GM21360 (cell line): ENCODE measurements around the gene CNTNAP2.

ENCODE experiments used
- ATAC-seq: cut with Tn5 transposase; IDR thresholded peaks from one replicate; pipeline ENCODE4 v1.9.1; 2021; ENCODE audit warnings: mild to moderate bottlenecking, moderate library complexity; ENCODE audit not compliant: unreplicated experiment

The CNTNAP2 gene

DNA sequence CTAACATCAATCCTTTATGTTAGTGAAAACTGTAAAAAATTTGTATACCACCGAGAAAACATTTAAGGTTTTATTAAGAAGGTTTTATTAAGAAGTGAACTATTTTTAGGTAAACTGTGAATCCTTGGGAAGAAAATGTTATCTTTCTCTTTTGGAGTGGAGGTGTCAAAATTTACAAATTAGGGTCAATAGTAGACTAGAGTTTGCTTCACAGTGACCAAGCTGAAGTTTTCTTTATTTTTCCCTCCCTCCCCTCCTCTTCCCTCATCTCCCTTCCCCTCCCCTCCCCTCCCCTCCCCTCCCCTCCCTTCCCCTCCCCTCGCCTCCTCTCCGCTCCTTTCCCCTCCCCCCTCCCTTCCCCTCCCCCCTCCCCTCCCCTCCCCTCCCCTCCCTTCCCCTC is 168.8 kb downstream of the CNTNAP2 start:
- ATAC-seq, result no peak

DNA sequence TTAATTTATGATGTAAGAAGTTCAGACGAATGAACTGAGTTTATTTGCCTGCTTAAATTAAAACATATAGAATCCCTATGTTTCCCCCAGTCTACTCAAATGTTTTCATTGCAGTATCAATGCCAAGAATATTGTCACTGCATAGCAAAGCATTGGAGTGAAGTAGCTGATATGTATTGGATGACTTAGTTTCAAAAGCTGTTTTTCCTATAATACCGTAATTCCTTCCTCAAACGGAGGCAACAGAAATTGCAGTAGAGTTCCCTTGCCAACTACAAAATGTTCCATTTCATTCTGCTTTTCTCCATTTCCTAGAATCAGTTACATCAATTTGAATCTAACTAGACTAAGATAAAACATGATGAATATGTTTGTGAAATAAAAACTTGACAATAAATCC is 174.1 kb downstream of the CNTNAP2 start:
- no peak for ATAC-seq

DNA sequence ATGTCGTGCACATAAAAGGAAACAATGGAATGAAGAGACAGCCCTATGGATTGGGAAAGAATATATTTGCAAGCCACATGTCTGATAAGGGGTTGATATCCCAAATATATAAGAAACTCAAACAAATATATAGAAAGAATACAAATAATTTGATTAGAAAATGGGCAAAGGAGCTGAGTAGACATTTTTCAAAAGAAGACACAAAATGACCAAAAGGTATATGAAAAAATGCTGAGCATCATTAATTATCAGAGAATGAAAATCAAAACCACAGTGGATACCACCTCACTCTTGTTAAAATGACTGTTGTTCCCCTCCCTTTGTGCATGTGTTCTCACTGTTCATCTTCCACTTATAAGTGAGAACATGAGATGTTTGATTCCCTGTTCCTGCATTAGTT is 175.3 kb downstream of the CNTNAP2 start:
- ATAC-seq, result no peak

DNA sequence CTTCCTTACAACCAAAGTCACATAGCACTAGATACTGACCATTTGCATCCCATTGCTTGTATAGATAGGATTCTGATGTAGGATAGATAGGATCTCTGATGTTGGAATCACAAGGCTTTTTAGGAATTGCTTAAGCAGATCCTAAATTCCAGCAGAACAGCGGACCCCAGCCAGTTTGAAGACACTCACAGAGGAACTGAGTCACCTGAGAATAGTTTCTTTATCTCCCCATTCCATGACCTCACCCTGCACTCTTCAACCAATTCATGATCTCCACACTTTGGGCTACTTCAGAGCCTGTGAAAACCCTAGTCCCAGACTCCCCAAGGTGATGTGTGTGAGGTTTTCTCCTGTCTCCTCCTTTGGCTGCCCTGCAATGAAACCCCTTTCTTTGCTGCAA is 179.4 kb downstream of the CNTNAP2 start:
- no peak for ATAC-seq

DNA sequence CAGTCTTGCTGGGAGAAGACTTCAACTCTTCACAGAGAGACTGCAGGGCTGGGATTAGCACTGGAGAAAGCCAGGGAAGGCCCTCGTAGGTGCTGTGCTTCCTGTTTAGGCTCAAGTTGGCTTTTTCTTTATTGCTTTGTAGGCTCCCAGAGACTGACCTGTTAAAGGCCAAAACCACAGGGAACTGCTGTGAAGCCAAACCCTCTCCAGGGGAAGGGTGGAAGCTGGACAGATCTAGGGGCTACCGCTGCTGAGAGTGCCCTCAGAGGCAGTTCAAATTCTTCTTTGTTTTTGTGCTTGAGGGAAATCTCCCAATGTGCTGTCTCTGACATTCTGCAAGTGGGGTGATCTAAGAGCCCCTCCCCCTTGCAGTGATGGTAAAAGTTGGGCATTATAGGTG is 198.4 kb downstream of the CNTNAP2 start:
- no peak for ATAC-seq

DNA sequence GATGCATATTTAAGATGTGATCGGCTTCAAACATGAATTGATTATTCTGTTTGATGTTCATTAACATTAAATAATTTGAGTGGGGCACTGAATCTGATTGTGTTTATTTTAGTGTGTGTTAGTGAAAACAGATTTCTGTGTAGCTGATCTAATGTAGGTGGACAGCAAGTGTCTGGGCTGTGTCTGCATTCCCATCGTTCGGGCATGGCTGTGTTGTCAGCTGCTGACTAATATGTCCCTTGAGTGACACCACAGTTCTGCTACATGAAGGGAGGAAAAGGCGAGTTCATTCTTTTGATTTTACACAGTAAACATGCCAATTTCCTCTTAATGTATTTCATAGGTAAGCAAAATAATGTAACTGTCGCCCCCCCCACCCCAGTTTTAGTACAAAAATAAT is 203.0 kb downstream of the CNTNAP2 start:
- ATAC-seq, result no peak

DNA sequence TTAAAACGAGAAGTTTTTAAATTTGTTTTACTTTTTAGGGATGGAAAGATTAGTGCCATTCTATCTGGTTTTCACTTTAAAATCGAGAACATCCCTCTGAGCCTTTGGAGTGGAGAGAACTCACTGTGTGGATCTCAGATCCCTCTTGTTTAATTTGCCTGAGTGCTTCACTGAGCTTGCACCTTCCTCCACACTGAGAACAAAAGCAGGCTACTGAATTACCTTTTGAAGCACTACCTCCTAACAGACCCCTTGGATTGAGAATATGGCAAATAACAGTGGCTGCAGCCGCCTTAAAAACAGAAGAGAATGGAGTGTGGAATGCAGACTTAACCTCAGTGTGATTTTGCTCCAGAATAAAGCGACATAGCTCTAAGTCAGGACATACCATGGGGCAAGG is 204.7 kb downstream of the CNTNAP2 start:
- ATAC-seq, result no peak

DNA sequence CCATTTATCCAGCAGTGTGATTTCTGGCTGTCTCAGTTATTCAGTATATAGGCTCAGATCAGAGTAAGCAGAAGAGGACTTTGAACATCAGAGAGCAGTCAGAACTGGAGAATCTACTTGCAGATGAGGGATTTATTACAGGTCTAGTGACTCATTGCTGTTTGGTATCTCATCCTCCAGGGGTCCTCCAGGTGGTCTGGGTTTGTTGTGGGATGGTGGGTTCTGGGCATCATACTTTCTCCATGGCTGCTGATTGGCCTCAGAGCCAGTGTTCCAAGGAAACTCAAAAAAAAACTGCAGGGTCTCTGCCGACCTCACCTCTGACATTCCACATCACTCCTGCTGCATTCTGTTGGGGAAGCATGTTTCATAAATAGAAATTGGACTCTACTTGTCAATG is 214.8 kb downstream of the CNTNAP2 start:
- ATAC-seq, result no peak

DNA sequence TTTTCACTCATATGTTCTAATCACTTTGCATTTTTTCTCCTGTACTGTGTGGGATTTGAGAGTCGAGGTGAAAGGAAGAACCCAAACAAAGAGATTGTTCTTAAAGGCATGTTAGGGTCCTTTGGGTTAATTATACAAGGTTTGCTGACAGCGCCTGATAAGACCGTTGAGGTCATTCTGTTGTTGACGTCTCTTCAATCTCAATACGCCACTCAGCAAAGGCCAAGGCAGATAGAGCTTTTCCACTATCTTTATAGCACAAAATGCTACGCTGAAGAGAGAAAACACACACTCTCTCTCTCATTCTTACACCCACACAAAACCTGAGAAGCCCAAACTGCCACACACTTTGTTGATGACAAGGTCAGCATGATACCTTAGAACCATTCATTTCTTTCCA is 228.7 kb downstream of the CNTNAP2 start:
- ATAC-seq, result no peak

DNA sequence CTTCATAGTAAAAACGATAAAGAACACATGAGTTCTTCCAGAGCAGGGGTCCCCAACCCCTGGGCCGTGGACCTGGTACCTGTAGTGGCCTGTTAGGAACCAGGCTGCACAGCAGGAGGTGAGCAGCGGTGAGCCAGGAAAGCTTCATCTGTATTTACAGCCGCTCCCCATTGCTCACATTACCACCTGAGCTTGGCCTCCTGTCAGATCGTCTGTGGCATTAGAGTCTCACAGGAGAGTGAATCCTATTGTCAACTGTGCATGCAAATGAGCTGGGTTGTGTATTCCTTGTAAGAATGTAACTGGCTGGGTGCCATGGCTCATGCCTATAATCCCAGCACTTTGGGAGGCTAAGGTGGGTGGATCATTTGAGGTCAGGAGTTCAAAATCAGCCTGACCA is 229.5 kb downstream of the CNTNAP2 start:
- no peak for ATAC-seq

DNA sequence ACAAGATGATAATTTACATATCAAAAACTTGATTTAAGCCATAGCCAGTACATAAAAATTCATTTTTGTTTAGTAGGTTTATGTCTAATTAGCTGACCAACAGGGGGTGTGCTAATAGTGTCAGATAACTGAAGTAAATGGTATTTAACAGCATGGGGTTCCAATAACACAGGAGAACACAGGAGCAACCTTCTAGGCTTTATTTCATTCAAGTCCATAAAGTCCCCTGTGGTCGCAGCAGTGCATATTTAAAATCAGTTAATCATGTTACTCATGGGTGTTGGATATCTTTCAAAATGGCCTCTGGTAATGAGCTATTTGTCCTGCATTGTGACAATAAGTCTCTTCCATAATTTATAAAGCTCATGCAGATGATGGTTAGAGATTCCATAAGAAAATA is 238.6 kb downstream of the CNTNAP2 start:
- ATAC-seq, result no peak

DNA sequence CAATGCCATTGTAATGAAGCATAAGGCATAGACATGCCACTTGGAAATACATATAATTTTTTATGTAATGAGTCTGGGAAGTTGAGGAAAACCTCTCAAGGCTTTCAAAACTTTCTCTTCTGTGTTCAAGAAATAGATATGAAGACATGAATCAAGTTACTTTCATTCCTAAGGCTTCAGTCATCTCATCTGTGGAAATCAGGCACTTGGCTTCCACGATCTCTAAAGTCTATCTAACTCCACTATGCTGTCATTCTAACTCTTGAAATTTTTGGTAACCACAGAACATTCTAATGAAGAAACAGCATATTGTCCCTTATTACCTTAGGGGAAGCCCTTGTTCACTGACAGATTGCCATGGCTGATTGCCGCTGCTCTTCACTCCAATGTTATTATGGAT is 242.6 kb downstream of the CNTNAP2 start:
- ATAC-seq, result no peak

DNA sequence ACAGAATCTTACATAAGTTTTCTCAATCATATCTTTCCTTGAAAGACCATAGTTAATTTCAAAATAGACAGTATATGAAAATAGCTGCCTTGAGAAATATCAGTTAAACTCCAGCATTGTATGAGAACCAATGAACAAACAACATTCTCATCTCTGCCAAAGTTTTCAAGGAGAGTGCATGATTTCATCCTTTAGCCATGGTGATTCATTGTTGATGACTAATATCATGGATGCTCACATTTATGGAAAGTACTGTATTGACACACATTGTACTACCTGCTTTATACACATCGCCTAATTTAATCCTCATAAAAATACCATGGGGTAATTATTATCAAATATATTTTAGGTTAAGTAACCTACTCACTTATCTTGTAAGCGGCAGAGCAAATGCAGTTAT is 250.3 kb downstream of the CNTNAP2 start:
- no peak for ATAC-seq

DNA sequence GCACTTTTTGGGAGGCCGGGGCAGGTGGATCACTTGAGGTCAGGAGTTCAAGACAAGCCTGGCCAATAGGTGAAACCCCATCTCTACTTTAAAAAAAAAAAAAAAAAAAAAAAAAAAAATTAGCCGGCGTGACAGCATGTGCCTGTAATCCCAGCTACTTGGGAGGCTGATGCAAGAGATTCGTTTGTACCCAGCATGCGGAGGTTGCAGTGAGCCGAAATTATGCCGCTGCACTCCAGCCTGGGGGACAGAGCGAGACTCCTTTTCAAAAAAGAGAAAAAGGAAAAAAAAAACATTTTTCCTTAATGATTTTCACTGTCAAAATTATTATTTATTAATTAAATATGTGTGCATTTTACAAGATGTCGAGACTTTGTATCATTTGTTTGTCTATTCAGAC is 253.6 kb downstream of the CNTNAP2 start:
- no peak for ATAC-seq

DNA sequence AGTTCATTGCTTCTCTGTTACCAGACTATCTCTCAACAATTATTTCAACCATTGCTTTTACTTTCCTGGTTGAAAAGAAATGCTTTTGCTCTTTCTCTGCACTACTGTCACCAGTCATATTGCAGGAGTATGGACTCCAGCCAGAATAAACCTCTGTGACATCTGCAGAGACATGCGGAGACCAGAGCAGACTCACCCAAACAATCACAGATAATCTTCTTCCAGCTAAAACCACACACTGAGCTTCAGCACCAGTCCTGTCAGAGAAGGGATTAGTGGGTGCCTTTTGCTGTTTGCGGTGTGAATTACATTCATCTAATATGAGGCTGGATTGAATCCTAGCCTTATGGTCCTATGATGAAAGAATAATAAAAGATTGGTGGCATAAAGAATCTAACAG is 258.6 kb downstream of the CNTNAP2 start:
- ATAC-seq, result no peak

DNA sequence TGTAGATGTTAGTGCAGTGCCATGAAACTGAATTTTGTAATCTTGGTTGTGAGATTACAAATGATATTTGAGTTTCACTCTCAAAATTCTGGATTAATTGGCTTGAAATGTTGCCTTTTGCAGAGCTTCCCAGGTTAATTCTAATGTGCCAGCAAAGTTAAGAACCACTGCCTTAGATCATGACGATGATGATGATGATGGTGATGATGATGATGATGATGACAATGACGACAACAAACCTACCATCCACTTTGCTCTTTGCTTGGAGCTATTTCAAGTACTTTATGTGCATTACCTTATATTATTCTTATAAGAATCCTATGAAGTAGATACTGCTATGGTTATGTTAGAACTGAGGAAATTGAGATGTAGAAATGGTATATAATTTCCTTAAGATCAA is 261.6 kb downstream of the CNTNAP2 start:
- ATAC-seq, result no peak

DNA sequence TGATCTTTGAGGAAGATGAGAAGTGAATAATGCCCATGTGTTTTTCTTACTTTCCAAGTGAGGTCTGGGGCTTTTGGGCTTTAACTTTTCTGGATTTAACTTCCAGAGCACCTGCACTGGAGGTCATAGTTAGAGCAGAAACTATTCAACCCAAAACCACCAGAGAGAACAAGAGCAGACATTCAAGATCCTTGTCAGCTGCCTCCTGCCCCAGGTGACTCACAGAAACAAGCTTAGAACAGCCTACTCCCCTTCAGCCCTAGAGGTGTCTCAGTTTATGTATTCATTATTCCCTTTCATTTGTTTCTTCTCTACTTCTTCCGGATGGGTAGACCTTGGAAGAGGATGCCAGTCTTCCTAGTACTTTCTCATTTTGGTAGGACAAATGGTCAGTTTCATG is 270.5 kb downstream of the CNTNAP2 start:
- ATAC-seq, result no peak

DNA sequence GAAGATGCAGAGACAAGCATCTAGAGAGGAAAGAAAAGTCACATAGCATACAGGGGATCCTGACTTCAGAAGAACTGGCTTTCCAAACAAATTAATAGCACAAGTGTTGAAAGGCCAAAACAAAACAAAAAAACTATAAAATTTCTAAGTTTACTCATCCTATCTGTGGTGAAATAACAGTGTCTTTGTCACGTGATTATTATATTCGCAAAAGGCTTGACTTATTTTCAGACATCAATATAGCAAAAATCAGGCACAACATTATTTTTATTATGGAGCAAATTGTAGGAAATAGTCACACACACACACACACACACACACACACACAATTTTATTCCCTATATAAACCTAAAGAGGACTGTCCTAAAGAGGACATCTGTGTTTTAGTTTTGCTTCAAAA is 272.3 kb downstream of the CNTNAP2 start:
- no peak for ATAC-seq

DNA sequence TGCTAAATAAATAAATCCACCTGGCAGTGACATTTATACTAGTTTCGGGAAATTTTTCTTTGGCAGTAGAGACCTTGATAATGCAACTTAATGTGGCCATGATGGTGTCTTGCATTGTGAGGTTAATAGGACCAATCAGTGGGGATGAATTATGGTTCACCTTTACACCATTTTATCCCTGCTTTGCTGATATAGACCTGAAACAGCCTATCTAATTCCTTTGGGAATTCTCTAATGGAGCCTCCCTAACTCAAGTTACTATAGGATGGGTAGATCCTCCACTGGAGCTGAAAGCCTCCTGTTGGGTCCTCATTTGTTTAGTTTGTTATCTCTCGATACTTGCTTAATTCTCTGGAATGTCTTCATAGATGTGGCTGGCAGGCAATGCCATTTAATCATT is 276.7 kb downstream of the CNTNAP2 start:
- ATAC-seq, result no peak

DNA sequence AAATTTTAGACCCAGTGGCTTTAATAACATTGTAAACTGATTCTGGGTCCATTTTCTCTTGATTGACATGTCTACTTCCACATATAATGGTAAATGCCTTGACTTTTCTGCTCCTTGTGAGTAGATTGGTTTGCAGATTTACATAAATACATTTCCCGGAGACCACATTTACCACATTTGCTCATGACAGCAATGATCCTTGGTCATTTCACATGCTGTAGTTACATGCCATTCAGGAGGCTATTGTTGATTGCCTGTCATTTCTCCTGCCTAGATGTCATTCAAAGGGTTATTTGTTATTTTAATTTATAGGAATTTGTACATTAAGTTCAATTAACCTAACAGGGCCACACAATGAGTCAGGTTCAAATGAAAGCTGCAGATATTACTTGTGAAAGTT is 280.5 kb downstream of the CNTNAP2 start:
- no peak for ATAC-seq

DNA sequence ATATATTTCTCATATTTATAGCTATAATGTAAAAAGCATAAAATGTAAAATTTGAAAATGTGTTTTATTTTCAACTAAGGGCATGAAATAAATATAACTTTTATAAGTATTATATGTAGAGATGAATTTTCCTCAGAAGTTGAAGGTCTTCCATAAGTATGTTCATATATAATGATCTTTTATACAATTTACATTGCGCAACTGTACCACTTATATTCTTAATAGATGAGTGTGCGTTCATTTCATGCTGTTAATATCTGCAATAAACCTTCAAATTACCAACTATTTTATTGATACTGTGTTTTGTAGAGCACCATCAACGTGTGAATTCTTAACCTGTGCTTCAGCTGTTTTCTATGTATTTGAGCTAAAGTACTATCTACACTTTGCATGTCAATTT is 285.3 kb downstream of the CNTNAP2 start:
- no peak for ATAC-seq

DNA sequence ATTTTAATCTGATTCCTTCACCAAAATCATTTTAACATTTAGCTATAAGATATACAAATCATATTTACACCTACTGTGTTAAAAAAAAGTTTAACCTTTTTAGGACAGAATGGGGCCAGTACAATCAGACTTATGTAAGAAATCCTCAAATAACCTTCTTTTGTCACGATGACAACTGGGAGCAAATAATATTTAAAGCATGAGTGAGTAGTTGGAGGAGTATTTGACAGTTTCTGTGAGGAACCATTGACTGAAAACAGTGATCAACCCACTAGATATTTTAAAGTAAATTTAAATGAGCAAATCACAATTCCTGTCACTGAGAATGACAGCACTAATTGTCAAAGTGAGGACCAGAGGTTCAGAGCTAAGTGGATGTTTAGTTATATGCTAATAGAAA is 289.1 kb downstream of the CNTNAP2 start:
- ATAC-seq, result no peak

DNA sequence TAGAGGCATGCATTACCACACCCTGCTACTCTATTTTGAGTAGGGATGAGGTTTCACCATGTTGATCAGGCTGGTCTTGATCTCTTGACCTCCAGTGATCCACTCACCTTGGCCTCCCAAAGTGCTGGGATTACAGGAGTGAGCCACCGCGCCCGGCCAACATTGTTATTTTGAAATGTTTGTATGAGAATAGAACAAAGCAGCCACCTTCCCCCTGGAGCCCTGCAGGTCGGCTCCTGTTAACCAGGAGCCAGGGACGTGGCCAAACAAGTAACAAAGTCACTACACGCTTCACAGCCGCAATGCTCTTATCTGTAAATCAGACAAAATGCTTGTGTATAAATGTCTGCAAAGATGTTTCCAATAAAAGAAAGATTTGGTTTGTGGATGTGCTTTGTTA is 295.4 kb downstream of the CNTNAP2 start:
- no peak for ATAC-seq

DNA sequence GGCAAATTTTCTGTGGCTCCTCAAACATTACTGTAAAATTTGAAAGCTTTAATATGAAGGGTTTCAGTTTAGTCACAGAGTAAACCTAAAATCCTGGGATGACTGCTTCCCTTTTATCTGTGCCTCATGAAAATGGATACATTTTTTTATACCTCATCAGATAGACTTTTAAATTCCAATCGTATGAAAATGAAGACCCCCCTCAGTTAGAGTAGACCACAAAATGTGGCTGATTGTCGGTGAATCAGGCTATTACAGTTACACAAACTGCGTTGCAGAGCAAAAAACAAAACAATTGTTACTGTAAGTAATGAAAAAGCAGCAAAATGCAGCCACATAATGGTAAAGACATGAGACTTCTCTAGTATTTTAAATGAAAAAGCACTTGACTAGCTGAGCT is 296.2 kb downstream of the CNTNAP2 start:
- no peak for ATAC-seq
